Endothelial cell of umbilical vein (primary cell): ENCODE measurements around the gene CLSTN1.

Source experiments
- CTCF ChIP-seq, 2 donors: IDR thresholded peaks; 1 replicate in 1 of 2; 2 replicates in 1 of 2; pipeline ENCODE4 v1.5.1; 2011; ENCODE audit warnings: low read length in 2 of 2, mild to moderate bottlenecking in 2 of 2, moderate library complexity in 2 of 2, control low read depth in 1 of 2, inconsistent platforms in 1 of 2, low read depth in 1 of 2; ENCODE audit not compliant: insufficient read depth in 1 of 2; ENCODE audit errors: extremely low read depth in 1 of 2
- EZH2 ChIP-seq: IDR thresholded peaks from 2 replicates; pipeline ENCODE4 v1.6.1; 2012; ENCODE audit warnings: borderline replicate concordance, low read depth, mild to moderate bottlenecking, moderate library complexity, low read length, inconsistent platforms; ENCODE audit not compliant: severe bottlenecking
- MAX ChIP-seq: IDR thresholded peaks from 2 replicates; pipeline ENCODE4 v1.6.1; 2011; ENCODE audit not compliant: insufficient read depth, insufficient read length
- POLR2A ChIP-seq: IDR thresholded peaks from 2 replicates; pipeline ENCODE4 v1.6.1; 2012; ENCODE audit warnings: low read depth, mild to moderate bottlenecking, control low read depth, low read length
- POLR2AphosphoS5 ChIP-seq: IDR thresholded peaks from 2 replicates; pipeline ENCODE4 v1.6.1; 2012; ENCODE audit warnings: low read depth, mild to moderate bottlenecking, control low read depth, low read length, moderate library complexity; ENCODE audit not compliant: insufficient read depth

GRCh38 chr1:9852410-9853248 lies 28.9 kb upstream of the CLSTN1 start:
- TF ChIP-seq CTCF (IDR thresholded peaks at IDR 0.05; ENCODE audit: extremely low read depth in 1 of 2, insufficient read depth in 1 of 2, low read depth in 1 of 2, low read length in 2 of 2): no peak
- no peak for TF ChIP-seq EZH2
- TF ChIP-seq POLR2AphosphoS5: no peak
- TF ChIP-seq POLR2A: no peak
- TF ChIP-seq MAX: no peak
